D721Med (cell line): ENCODE data around the gene TMEM255B.

ENCODE experiments used
- DNase-seq: peaks from one replicate; pipeline ENCODE4 v3.0.0; 2011; ENCODE audit warnings: low spot score; ENCODE audit not compliant: insufficient read length
- FAIRE-seq: peaks from 2 replicates; lab custom pipeline; 2011; peaks lifted over from hg19 to GRCh38; lab: Jason Lieb, UNC
- CTCF ChIP-seq: IDR thresholded peaks from 2 replicates; pipeline ENCODE4 v1.5.1; 2012; ENCODE audit warnings: mild to moderate bottlenecking, control low read depth; ENCODE audit not compliant: insufficient read depth; ENCODE audit errors: missing control alignments

Gene TMEM255B

DNA sequence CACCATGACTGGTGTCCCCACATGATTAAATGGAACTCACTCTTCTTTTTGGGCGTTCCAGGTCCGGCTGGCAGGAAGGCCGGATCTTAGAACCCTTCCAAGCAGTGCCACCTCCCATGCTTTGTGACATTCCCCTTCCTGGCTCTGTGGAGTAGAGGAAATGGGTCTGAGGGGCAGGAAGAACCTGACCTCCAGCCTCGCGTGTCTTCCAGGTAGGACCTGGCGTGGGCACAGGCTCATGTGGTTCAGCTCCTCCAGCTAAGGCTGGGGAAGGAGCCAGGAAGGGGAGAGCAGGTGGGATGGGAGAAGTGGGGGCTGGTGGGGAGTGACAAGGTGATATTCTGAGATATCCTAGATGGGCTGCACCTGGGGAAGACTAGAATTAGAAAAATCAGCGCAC, 2.1 kb downstream of the TMEM255B start:
- FAIRE-seq (no peak), DNase-seq (no peak)
- no peak for TF ChIP-seq CTCF

- FAIRE-seq (no peak), DNase-seq (no peak)
- TF ChIP-seq CTCF: no peak
These were observed 3.0 kb downstream of the TMEM255B start for GRCh38 chr13:113762075-113762474.

DNA sequence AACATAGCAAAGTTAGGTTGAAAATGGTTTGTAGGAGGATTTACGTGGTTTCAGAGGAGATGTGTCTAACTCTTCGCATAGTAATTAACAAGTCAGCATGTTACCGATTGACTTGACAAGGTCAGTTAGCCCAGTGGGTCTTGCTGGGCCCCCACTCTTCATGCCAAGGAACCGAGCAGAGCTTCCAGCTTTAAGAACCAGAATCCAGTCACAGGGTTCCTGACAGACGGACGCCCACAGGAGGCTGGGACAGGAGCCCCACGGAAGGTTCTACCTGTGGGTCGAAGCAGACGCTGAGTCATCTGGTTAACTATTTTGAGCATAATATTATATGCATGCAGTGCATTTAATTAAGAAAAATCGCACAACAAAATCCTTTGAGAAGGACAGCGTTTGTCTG, 3.5 kb downstream of the TMEM255B start:
- FAIRE-seq: no peak
- no peak for DNase-seq
- no peak for TF ChIP-seq CTCF

DNA sequence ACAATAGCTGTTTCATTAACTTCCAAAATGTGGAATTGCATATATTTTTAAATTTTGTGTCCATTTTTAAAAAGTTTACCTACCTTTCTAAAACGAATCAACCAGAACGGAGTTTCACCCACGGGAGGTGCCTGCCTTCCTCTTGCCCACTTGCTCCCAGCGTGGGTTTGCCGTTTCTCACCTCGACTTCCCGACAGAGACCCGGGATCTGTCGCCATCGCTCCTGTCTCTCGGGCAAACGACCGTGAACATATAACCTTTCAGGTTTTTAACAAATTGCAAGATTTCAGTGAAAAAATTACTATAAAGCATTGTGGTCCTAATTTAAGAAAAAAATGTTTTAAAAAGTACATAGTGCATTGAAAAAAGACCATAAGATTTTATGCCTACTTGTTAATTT, 4.2 kb downstream of the TMEM255B start:
- DNase-seq: no peak
- no peak for FAIRE-seq
- no peak for TF ChIP-seq CTCF

DNA sequence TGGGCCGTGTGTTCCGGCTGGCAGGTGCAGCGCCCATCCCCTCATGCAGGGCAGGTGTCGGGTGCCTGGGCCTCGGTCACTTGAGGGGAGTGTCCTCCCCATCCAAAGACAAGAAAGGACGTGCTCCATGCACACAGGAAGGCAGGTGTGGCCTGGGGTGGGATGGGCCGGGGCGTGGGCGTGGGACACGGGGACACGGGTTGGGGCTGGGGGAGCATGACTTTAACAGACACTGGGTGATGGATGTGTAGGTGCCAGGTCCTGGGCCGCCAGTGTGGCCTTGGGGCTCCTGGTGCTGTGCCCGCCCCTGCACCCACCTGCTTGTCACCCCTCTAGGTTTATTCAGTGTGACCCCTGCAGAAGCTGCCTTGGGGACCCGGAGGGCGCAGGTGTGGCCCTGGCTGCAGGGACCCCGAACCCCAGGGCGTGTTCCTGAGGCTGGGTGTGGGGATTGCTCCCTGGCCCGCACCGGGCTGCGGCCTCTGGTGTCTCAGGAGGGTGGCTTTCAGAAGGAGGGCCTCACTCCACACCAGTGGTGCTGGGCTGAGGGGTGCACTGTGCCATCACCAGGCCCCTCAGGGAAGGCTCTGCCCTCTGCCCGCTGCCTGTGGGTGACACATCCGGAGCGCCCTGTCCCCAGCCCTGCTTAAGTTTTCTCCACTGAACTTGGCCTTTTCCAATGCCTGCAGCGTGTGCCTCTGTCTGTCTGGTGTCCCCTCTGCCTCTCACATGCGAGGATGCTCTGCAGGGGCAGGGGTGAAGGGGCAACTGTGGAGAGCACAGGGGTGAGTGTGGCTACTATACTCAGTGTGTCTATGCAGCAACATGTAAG, 5.2 kb downstream of the TMEM255B start:
- no peak for FAIRE-seq
- no peak for DNase-seq
- TF ChIP-seq CTCF: no peak

GRCh38 chr13:113764793-113765563, 6.0 kb downstream of the TMEM255B start:
- TF ChIP-seq CTCF: no peak
- FAIRE-seq (no peak), DNase-seq (no peak)

DNA sequence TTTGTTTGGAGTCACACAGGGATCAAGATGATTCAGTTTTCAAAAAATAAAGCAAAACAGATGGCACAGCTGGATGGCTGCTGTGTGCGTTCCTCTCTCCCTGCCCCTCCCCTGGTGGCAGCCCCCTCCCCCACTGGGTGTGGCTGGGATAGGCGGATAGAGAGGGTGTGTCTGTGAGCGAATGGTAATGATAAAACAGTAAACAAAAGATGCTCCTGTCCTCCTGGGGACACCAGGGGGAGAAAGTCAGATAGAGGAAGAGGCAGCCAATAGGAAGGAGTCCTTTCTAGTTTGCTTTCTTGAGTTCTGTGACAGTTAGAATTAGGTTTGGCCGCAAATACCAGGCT, 6.5 kb downstream of the TMEM255B start:
- TF ChIP-seq CTCF: no peak
- FAIRE-seq (no peak), DNase-seq (no peak)
